Adrenal gland (tissue), 12 donors: ENCODE data around the gene PMEPA1. TPM values are rescaled to one million over a fixed set of nuclear protein-coding genes. Genes with fewer than 3 reads are reported as not detected.

Experiments used
- DNase-seq, 7 donors: peaks; one replicate each; pipeline ENCODE4 v3.0.0-alpha.2; 2019 to 2020
- H3K27ac ChIP-seq, 5 donors: fragments of 200-600 bp; sonication (generic) in 4 of 5; 1 replicate in 3 of 5; 2 replicates in 2 of 5; pipeline versions ENCODE4 v1.5.1 to v1.8.0; 2016 to 2020; ENCODE audit warnings: mild to moderate bottlenecking in 1 of 5
- H3K27me3 ChIP-seq: fragments of 200-600 bp; 2 replicates; pipeline ENCODE4 v1.8.0; 2021
- H3K36me3 ChIP-seq, 2 donors: fragments of 200-600 bp; replicated peaks in 1 of 2; 1 replicate in 1 of 2; 2 replicates in 1 of 2; pipeline versions ENCODE4 v1.5.1 to v1.8.0; 2018 to 2022
- H3K4me1 ChIP-seq, 2 donors: fragments of 200-600 bp; replicated peaks in 1 of 2; 1 replicate in 1 of 2; 2 replicates in 1 of 2; pipeline versions ENCODE4 v1.5.1 to v1.8.0; 2018 to 2021
- H3K4me3 ChIP-seq, 4 donors: fragments of 200-600 bp; sonication (generic) in 3 of 4; one replicate each; pipeline ENCODE4 v1.5.1; 2016 to 2018
- H3K9me3 ChIP-seq, 3 donors: fragments of 200-600 bp; sonication (generic) in 1 of 3; replicated peaks in 1 of 3; 1 replicate in 2 of 3; 2 replicates in 1 of 3; pipeline versions ENCODE4 v1.5.1 to v1.8.0; 2016 to 2021
- POLR2A ChIP-seq, 2 donors: fragments of 450-650 bp; IDR thresholded peaks; one replicate each; pipeline ENCODE4 v1.6.1; 2017; ENCODE audit warnings: antibody characterized with exemption in 2 of 2, mild to moderate bottlenecking in 2 of 2, moderate library complexity in 1 of 2
- WGBS, 4 donors: extraction: QIAGEN DNeasy Blood & Tissue Kit in 2 of 4; methylation state at CpG; one replicate each; pipeline versions ENCODE4 v1.1.5 to v1.1.7; 2013 to 2017; 5-methylcytosine and 5-hydroxymethylcytosine counted together
- intact Hi-C, 2 donors: fragments of 100-400 bp; cut with DNase I; formaldehyde crosslinking; loops; one replicate each; pipeline versions ENCODE4 v1.14.1 to v1.15.0; 2022 to 2023
- polyA plus RNA-seq, 3 donors: library from polyadenylated mRNA; stranded (reverse); fragments of 200-250 nt in 2 of 3; fragments of 350-450 nt in 1 of 3; fragmentation: Illumina TruSeq in 1 of 3; extraction: RNeasy Lipid Tissue Mini Kit (QIAGEN cat#74804) in 1 of 3; gene quantifications; one replicate each; pipeline ENCODE4 v1.2.3, GENCODE V29; 2013 to 2014
- total RNA-seq, 9 donors: library from RNA; depleted of rRNA in 4 of 9; stranded (reverse); fragments of >200 nt in 4 of 9; fragments of 120-200 nt in 1 of 9; fragmentation: NEBNext Ultra II Directional in 1 of 9; extraction: Animal tissue kit (Norgen Biotek cat#: 25700) in 1 of 9; gene quantifications; one replicate each; pipeline versions ENCODE4 v1.1.0 to v1.2.4, GENCODE V29; 2013 to 2023
- TF ChIP-seq, protein P1 (sequence below), 6 experiments: fragments of 450-650 bp in 4 of 6; fragments of 200-600 bp in 2 of 6; sonication (generic) in 1 of 6; IDR thresholded peaks; 1 replicate in 5 of 6; 2 replicates in 1 of 6; pipeline versions ENCODE4 v1.5.1 to v1.8.0; 2016 to 2021; ENCODE audit warnings: antibody characterized with exemption in 6 of 6, mild to moderate bottlenecking in 2 of 6, moderate library complexity in 1 of 6
- donor health status: healthy with polysubstance abuse.
- donor health status: Bipolar disorder and iron deficiency.
- donor health status: DM: yes; HTN: yes; CAD: no.
- donor health status: DM: no; HTN: no; CAD: no.
- donor health status: DM: no; HTN: no; CAD: no.
- donor health status: DM: yes; HTN: yes; CAD: no.

PMEPA1 gene
- total and polyA plus RNA-seq, 12 donors = 1.2 to 36.0 (median 10.0) TPM

- Histone ChIP-seq H3K36me3 (no peaks in the 10 kb centered on the region), H3K9me3 (no peaks in the 10 kb centered on the region), H3K27me3 (no peaks in the 10 kb centered on the region), H3K4me3 (no peak overlapping the region), H3K4me1 (no peaks in the 10 kb centered on the region), H3K27ac (no peak overlapping the region)
- DNase-seq = no peak
- TF ChIP-seq POLR2A (IDR thresholded peaks at IDR 0.05) = no peak
- TF ChIP-seq, protein P1, sequence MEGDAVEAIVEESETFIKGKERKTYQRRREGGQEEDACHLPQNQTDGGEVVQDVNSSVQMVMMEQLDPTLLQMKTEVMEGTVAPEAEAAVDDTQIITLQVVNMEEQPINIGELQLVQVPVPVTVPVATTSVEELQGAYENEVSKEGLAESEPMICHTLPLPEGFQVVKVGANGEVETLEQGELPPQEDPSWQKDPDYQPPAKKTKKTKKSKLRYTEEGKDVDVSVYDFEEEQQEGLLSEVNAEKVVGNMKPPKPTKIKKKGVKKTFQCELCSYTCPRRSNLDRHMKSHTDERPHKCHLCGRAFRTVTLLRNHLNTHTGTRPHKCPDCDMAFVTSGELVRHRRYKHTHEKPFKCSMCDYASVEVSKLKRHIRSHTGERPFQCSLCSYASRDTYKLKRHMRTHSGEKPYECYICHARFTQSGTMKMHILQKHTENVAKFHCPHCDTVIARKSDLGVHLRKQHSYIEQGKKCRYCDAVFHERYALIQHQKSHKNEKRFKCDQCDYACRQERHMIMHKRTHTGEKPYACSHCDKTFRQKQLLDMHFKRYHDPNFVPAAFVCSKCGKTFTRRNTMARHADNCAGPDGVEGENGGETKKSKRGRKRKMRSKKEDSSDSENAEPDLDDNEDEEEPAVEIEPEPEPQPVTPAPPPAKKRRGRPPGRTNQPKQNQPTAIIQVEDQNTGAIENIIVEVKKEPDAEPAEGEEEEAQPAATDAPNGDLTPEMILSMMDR (IDR thresholded peaks at IDR 0.05) = no peak
- intact Hi-C loops = no loop called here
- 67 to 85% (median 82%) methylated on average over 12 to 18 of the region's 18 CpGs for WGBS, 4 donors
Observed at GRCh38 chr20:57611586-57612311, 98.1 kb downstream of the PMEPA1 start.

DNA sequence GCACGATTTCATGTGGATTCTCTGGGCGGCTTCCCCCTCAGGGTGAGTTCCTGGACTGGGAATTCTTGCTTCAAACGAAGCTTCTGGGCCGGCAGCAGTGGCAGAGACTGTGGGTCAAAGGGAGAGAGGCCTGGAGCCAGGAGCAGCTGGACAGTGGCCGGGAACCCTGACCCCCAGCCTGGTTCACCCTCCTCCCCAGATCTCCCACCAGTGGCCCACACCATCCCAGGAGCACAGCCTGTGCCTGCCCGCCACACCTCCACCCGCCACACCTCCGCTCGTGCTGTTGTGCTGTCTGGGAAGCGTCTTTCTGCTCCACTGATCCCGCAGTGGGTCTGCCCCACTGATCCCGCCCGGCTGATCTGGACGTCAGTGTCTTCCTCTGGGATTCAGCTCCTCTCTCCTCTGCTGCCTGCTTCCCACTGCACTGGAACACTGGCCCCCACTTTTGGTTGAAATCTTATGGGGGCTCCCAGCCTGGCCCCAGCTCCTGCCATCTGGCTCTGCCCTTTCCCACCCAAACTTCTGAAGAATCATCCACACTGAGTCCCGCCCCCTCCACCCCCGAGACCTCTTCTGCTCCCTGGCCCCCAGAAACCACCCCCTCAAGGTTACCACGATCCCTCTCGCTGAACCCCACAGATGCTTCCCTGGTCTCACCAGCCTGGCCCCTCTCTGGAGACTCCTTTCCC lies 99.4 kb downstream of the PMEPA1 start:
- Histone ChIP-seq H3K9me3 (no peaks in the 10 kb centered on the region), H3K36me3 (no peaks in the 10 kb centered on the region), H3K4me1 (no peaks in the 10 kb centered on the region), H3K27me3 (no peaks in the 10 kb centered on the region), H3K27ac (no peak overlapping the region), H3K4me3 (no peak overlapping the region)
- intact Hi-C loops = no loop called here
- no peak for TF ChIP-seq POLR2A (IDR thresholded peaks at IDR 0.05)
- TF ChIP-seq, protein P1 (IDR thresholded peaks at IDR 0.05) = no peak
- peak in 1 of 7 donors; percentile 7 for DNase-seq
- WGBS, 4 donors = 46 to 59% (median 54%) methylated on average over 14 to 18 of the region's 18 CpGs

- no peaks in the 10 kb centered on the region for H3K9me3 ChIP-seq
- TF ChIP-seq, protein P1 (IDR thresholded peaks at IDR 0.05) = no peak
- TF ChIP-seq POLR2A (IDR thresholded peaks at IDR 0.05) = no peak
- no peaks in the 10 kb centered on the region for H3K4me1 ChIP-seq
- no peak overlapping the region for H3K27ac ChIP-seq
- DNase-seq = no peak
- 73 to 83% (median 80%) methylated on average over 8 of the region's 8 CpGs for WGBS, 4 donors
- H3K27me3 ChIP-seq = no peaks in the 10 kb centered on the region
- H3K4me3 ChIP-seq = no peak overlapping the region
- H3K36me3 ChIP-seq = no peaks in the 10 kb centered on the region
- intact Hi-C loops = no loop called here
Observed at GRCh38 chr20:57609842-57610167, 100.0 kb downstream of the PMEPA1 start.

GRCh38 chr20:57609086-57609841 lies 100.6 kb downstream of the PMEPA1 start:
- intact Hi-C loops = no loop called here
- DNase-seq = peak in 1 of 7 donors; percentile 1
- H3K27me3 ChIP-seq = no peaks in the 10 kb centered on the region
- no peak overlapping the region for H3K4me3 ChIP-seq
- TF ChIP-seq, protein P1 (IDR thresholded peaks at IDR 0.05) = no peak
- TF ChIP-seq POLR2A (IDR thresholded peaks at IDR 0.05) = no peak
- H3K4me1 ChIP-seq = no peaks in the 10 kb centered on the region
- no peaks in the 10 kb centered on the region for H3K36me3 ChIP-seq
- no peak overlapping the region for H3K27ac ChIP-seq
- no peaks in the 10 kb centered on the region for H3K9me3 ChIP-seq
- WGBS, 4 donors = 68 to 76% (median 72%) methylated on average over 11 to 16 of the region's 16 CpGs
